Erythroblast (primary cell): ENCODE data around the gene FCRLB.

Source experiments
- GATA1 ChIP-seq: IDR thresholded peaks from 2 replicates; pipeline ENCODE4 v1.6.1; 2011; ENCODE audit warnings: low read depth, mild to moderate bottlenecking, control low read depth, low read length, moderate library complexity
- POLR2A ChIP-seq: IDR thresholded peaks from 2 replicates; pipeline ENCODE4 v1.6.1; 2011; ENCODE audit warnings: mild to moderate bottlenecking, low read length

DNA sequence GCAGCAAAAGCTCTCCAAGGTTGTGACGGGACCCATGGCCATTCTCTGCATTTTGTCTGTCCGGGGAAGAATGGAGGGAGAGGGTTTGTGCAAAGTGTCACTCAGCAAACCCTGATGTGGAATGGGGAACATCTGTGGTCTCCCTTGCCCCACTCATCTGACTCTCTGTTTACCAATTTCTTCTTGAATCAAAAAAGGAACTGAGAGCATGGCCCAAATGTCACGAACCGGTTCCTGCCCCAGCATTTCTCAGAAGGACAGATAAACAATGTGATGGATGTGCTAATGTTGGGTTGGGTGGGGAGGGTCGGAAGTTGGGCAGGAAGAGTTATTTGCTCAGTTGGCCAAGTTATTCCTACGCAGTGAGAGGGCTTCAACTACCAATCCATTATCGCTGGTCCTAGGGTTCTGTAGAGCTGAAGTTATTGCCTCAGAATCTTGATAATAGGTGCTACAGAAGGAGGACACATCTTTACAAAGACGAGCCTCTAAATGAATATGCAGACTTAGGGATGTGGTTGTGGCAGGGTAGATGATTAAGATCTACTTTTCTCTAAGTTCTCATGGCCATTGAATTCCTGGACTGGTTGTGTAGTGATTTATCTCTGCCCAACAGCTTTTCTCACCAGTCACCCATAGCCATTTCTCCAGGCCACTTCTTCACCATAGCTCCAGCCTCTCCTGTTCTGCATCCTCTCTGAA, 18.7 kb downstream of the FCRLB start:
- TF ChIP-seq POLR2A (no peak), GATA1 (no peak)
